Activated CD8-positive, alpha-beta T cell treated with anti-CD3 and anti-CD28 coated beads for 36 hours (primary cell): Measurements from ENCODE around the gene TMEM161A. TPM values are rescaled to one million over a fixed set of nuclear protein-coding genes. Genes with fewer than 3 reads are reported as not detected.
A peak's percentile ranks its signal among the peaks of the same experiment; 100 is the strongest.
"Not testable (repeated sequence)": the region's sequence is repeated elsewhere in the genome, so short reads cannot be mapped to it uniquely, and the experiment has no call there.

Experiments
- ATAC-seq: fragments of 200-7000 bp; cut with Tn5 transposase; one replicate; pipeline ENCODE4 v1.10.0; 2021; ENCODE audit warnings: mild to moderate bottlenecking, moderate library complexity
- CTCF ChIA-PET: fragments of 350-600 bp; sonication (Branson Sonifier 250); formaldehyde crosslinking; loops from one replicate; lab custom pipeline; 2021; ENCODE audit warnings: antibody characterized with exemption; lab: Charles Lee
- POLR2A ChIA-PET: fragments of 350-600 bp; sonication (Branson Sonifier 250); formaldehyde crosslinking; loops from one replicate; lab custom pipeline; 2021; ENCODE audit warnings: antibody characterized with exemption; lab: Charles Lee
- DNase-seq: peaks from one replicate; pipeline ENCODE4 v3.0.0-alpha.2; 2020
- H3K27ac Mint-ChIP-seq: one replicate; pipeline ENCODE4 v1.8.0; 2021; ENCODE audit warnings: mild to moderate bottlenecking, mixed read lengths
- H3K27me3 Mint-ChIP-seq: one replicate; pipeline ENCODE4 v1.8.0; 2021; ENCODE audit warnings: mixed read lengths
- H3K36me3 Mint-ChIP-seq: one replicate; pipeline ENCODE4 v1.8.0; 2021; ENCODE audit warnings: low read depth, mixed read lengths
- H3K4me1 Mint-ChIP-seq: one replicate; pipeline ENCODE4 v1.8.0; 2021; ENCODE audit warnings: low read depth, mixed read lengths
- H3K4me3 Mint-ChIP-seq: one replicate; pipeline ENCODE4 v1.8.0; 2021; ENCODE audit warnings: mild to moderate bottlenecking, moderate library complexity, mixed read lengths
- H3K9me3 Mint-ChIP-seq: one replicate; pipeline ENCODE4 v1.8.0; 2021; ENCODE audit warnings: mixed read lengths
- intact Hi-C: fragments of 100-400 bp; cut with micrococcal nuclease; formaldehyde crosslinking; loops from one replicate; pipeline ENCODE4 v1.10.0; 2022
- total RNA-seq, 2 experiments: library from RNA; stranded (reverse); gene quantifications; one replicate each; pipeline ENCODE4 v1.2.3, GENCODE V29; 2021
- TF ChIP-seq, protein P1 (sequence below): fragments of 200-600 bp; IDR thresholded peaks from one replicate; pipeline ENCODE4 v1.8.0; 2022; ENCODE audit warnings: antibody characterized with exemption, mild to moderate bottlenecking

Gene TMEM161A
- total RNA-seq, 2 experiments from 2014 or later = 24.4 to 26.2 TPM

DNA sequence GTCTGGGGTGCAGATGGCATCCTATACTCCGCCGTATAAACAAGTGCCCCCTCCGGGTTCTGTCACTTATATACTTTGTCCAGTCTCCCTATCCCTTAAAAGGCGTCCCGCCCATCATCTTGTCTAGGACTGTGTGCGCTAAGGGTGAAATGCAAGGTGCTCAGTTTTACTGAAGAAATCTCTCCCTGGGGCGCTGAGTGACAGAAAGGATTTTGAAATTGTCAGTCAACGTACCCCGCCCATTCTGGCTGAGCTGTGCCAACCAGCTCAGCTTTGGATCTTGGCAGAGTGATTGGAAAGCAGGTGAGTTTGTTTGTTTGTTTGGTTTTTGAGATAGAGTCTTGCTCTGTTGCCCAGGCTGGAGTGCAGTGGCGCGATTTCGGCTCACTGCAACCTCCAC is 4.1 kb upstream of the TMEM161A start:
- DNase-seq (no peak), ATAC-seq (no peak)
- ChIA-PET CTCF (interaction anchor here (0.7 to 3.2 kb wide), 4 partner anchors 12 to 348 kb away, joined by 3 to 14 read pairs (median 4); no protein-coding TSS in a partner anchor), POLR2A (no interaction called here)
- Mint-ChIP-seq H3K36me3 (no peaks in the 10 kb centered on the region), H3K4me1 (peaks cover 17% of the 10 kb centered on the region), H3K4me3 (no peak overlapping the region), H3K27me3 (no peaks in the 10 kb centered on the region), H3K27ac (no peak overlapping the region), H3K9me3 (peaks cover 5% of the 10 kb centered on the region)
- intact Hi-C loops = no loop called here
- TF ChIP-seq, protein P1, sequence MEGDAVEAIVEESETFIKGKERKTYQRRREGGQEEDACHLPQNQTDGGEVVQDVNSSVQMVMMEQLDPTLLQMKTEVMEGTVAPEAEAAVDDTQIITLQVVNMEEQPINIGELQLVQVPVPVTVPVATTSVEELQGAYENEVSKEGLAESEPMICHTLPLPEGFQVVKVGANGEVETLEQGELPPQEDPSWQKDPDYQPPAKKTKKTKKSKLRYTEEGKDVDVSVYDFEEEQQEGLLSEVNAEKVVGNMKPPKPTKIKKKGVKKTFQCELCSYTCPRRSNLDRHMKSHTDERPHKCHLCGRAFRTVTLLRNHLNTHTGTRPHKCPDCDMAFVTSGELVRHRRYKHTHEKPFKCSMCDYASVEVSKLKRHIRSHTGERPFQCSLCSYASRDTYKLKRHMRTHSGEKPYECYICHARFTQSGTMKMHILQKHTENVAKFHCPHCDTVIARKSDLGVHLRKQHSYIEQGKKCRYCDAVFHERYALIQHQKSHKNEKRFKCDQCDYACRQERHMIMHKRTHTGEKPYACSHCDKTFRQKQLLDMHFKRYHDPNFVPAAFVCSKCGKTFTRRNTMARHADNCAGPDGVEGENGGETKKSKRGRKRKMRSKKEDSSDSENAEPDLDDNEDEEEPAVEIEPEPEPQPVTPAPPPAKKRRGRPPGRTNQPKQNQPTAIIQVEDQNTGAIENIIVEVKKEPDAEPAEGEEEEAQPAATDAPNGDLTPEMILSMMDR = no peak

DNA sequence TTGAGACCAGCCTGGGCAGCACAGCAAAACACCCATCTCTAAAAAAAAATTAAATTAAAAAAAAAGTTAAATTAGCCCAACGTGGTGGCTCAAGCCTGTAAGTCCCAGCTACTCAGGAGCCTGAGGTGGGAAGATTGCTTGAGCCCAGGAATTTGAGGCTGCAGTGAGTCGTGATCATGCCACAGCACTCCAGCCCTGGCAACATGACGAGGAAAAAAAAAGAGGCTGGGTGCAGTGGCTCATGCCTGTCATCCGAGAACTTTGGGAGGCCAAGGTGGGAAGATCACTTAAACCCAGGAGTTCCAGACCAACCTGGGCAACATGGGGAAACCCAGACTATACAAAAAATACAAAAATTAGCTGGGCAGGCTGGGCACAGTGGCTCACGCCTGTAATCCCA is 2.2 kb upstream of the TMEM161A start:
- Mint-ChIP-seq H3K27me3 (no peaks in the 10 kb centered on the region), H3K27ac (no peak overlapping the region), H3K4me3 (no peak overlapping the region), H3K4me1 (peaks cover 23% of the 10 kb centered on the region), H3K36me3 (no peaks in the 10 kb centered on the region), H3K9me3 (peaks cover 5% of the 10 kb centered on the region)
- ATAC-seq (no peak), DNase-seq (no peak)
- ChIA-PET POLR2A (interaction anchor here (0.7 to 1.0 kb wide), 2 partner anchors 11 to 34 kb away, joined by 3 read pairs; no protein-coding TSS in a partner anchor), CTCF (interaction anchor here (0.8 to 1.8 kb wide), 7 partner anchors 10 to 101 kb away, joined by 3 to 11 read pairs (median 3); no protein-coding TSS in a partner anchor)
- intact Hi-C loops = no loop called here
- TF ChIP-seq, protein P1 = no peak

DNA sequence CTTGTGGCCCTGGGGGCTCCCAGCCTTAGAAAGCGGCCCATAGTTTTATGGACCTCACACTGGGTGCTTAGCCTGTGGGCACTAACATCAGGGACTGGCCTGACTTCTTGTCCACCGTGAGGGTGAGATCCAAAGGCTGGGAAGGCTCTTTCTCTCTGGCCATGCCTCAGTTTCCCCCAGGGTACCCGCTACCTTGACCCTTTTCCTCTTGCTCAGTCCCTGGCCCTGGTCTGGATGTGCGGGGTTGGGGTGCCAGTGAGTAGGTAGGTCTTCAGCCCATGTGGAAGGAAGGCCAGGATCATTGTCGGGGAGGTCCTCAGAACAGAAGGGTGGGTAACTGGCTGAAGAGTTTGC is 1.6 kb upstream of the TMEM161A start:
- H3K9me3 Mint-ChIP-seq = peaks cover 5% of the 10 kb centered on the region
- TF ChIP-seq, protein P1 = no peak
- DNase-seq = no peak
- peaks cover 28% of the 10 kb centered on the region for H3K4me1 Mint-ChIP-seq
- CTCF ChIA-PET = interaction anchor here (0.8 to 1.8 kb wide), 5 partner anchors 12 to 101 kb away, joined by 3 to 11 read pairs (median 3); no protein-coding TSS in a partner anchor
- no peak overlapping the region for H3K4me3 Mint-ChIP-seq
- no peak overlapping the region for H3K27ac Mint-ChIP-seq
- ATAC-seq = no peak
- POLR2A ChIA-PET = no interaction called here
- H3K36me3 Mint-ChIP-seq = no peaks in the 10 kb centered on the region
- intact Hi-C loops = no loop called here
- no peaks in the 10 kb centered on the region for H3K27me3 Mint-ChIP-seq

DNA sequence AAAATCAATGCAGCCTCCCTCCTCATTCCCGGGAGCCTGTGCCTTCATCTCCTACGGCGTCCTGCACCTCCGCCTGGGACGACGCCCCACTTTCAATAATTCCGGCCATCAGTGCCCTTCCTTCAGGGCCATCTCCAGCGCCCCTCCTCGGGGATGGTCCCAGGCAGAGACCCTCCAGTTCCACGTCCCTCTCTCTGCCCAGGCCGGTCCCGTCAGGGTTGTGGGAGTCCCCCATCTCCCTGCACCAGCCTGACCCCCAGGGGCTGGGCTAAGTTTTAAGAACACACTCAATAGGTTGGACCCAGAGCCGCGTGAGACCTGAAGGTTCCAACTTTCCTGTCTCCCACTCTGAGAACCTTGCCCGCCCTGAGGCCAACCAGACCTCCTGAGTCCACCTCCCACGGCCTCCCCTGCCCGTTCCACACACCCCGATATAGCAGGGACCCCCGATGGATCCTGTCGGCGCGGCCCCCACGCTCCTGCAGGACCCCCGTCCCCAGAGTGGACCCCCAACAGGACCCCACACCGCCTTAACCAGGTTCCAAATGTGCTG is 646 bp downstream of the TMEM161A start:
- DNase-seq (no peak), ATAC-seq (no peak)
- ChIA-PET CTCF (interaction anchor here (0.6 kb wide), 3 partner anchors 8 to 170 kb away, joined by 3 read pairs; no protein-coding TSS in a partner anchor), POLR2A (no interaction called here)
- peak overlapping the region; percentile 88 for H3K4me3 Mint-ChIP-seq
- H3K27ac Mint-ChIP-seq = peak overlapping the region; percentile 93
- no peaks in the 10 kb centered on the region for H3K27me3 Mint-ChIP-seq
- intact Hi-C loops = no loop called here
- peaks cover 29% of the 10 kb centered on the region for H3K4me1 Mint-ChIP-seq
- H3K36me3 Mint-ChIP-seq = peaks cover 10% of the 10 kb centered on the region
- TF ChIP-seq, protein P1 = no peak
- peaks cover 5% of the 10 kb centered on the region for H3K9me3 Mint-ChIP-seq

DNA sequence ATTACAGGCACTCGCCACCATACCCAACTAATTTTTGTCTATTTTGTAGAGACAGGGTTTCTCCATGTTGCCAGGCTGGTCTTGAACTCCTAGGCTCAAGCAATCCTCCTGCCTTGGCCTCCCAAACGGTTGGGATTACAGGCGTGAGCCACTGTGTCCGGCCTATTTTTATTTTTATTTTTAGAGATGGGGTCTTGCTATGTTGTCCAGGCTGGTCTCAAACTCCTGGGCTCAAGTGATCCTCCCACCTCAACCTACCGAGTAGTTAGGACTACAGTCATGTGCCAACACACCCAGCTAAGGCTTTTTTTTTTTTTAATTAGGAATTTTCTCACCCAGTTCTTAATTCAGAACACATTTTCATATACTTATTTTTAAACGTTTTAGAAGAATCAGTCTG is 2.6 kb downstream of the TMEM161A start:
- H3K27me3 Mint-ChIP-seq, intact Hi-C loops, ATAC-seq, DNase-seq, H3K27ac Mint-ChIP-seq, POLR2A ChIA-PET, H3K4me3 Mint-ChIP-seq: not testable (repeated sequence)
- H3K4me1 Mint-ChIP-seq = peaks cover 29% of the 10 kb centered on the region
- peaks cover 12% of the 10 kb centered on the region for H3K9me3 Mint-ChIP-seq
- CTCF ChIA-PET = interaction anchor here (0.6 to 1.1 kb wide), 2 partner anchors 20 to 128 kb away, joined by 3 read pairs; no protein-coding TSS in a partner anchor
- H3K36me3 Mint-ChIP-seq = peaks cover 23% of the 10 kb centered on the region
